Stimulated activated CD4-positive, alpha-beta T cell treated with anti-CD3 and anti-CD28 coated beads, Interleukin-2, amount 100 ng/mL, for 24 hours (primary cell): Measurements from ENCODE around the gene CPNE4.
A peak's percentile ranks its signal among the peaks of the same experiment; 100 is the strongest.

Experiments
- DNase-seq, 2 donors: peaks; one replicate each; pipeline ENCODE4 v3.0.0-alpha.2; 2020

CPNE4 gene

DNA sequence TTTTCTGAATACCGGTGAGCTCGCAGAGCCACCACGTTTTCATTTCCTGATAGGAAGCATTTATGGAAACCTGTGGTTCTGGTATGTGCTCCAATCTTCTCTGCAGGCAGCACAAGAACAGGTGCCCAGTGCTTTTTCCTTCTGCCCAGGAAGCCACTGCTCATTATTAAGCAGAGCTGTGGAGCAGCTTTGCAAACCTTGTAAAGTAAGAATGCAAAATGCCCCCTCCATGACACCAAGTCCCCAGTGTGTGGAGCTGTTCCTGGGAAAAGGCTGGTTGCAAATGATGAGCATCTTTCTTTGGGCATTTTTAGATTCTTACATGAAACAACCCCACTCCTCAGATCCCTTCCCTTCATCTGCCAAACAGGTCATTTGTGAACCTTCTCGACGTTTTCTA lies 466.4 kb downstream of the CPNE4 start:
- DNase-seq: no peak

- no peak for DNase-seq
These were observed 470.0 kb downstream of the CPNE4 start for GRCh38 chr3:131564812-131565211.

DNA sequence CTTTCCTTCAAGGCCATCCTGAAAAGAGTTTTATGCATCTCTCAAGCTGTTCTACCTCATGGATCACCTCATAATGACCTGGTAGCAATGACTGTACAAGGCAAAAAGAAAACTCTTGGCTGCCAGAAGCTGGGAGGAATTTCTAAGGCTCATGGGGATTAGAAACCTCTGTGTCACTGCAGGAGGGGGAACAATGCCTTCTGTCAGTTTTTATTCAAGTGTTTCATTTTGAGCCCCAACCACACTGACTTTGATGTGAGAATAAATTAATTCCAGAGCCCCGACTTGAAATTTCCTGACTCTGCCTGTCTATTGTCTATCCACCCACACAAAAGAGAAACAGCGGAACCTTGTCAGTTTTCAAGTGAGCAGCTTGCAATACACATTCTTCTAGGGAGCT lies 473.3 kb downstream of the CPNE4 start:
- no peak for DNase-seq

DNA sequence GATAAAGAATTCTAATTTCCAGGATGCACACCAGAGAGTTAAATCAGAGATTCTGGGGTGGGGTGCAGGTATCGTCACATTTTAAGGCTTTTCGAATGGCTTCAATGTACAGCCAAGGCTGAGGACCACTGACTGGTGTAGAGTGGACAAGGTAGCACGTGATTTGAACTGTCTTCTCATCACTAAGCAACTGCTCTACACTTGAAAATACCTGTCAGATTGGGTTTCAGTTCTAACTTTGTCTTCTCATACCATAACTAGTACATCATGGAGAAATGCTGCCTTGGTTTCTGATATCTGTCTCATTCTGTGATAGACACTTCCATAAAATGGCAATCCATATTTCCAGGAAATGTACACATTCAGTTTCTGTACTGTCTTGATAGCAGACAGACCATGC lies 474.0 kb downstream of the CPNE4 start:
- no peak for DNase-seq

DNA sequence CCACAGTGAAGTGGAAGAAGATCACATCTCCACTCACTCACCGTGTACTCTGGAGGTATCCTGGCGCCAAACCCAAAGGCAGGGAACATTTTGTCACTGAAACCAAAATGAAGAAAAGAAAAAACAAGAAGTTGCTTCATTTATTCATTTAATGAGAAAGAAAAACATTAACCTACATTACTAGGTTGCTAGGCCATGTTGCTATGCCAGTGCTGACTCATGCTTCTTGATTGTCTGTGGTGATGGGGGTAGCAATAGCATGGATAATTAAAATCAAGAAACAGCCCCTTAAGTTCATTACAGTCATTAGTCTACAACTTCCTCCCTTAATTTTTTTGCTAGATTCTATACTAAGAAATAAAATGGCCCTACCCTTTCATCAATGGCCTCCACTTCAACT lies 479.4 kb downstream of the CPNE4 start:
- no peak for DNase-seq

DNA sequence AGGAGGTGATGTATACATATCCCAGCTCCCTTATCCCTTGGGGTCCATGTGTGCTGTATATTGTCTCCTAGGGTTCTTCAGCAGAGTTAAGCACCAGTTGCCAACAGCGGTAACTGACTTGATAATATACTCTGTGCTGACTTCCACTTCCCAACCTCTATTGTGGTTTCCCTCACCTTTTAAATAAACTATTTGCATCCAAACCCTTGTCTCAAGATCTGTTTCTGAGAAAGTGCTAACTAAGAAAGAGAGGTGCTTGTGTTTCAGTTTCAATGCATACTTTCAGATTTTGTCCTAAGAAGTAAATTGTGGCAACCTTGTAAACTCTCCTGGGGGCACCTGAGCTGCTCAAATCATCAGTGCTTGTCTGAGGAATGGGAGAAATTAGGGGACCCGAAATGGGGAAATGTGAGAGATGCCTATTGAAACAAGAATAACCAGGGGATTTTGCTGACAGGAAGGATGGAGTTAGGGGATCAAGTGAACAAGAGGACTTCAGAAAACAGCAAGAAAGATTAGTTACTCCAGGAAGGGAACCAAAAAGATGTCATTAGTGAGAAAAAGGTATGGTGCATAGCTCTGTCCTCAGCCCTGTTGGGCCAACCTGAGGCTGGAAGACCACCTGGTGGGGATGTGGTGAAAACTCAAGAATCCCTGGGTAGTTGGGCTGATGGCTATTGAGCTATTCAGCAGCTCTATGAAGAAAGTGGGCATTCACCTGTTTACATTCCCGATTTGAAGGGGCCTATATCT lies 481.1 kb downstream of the CPNE4 start:
- DNase-seq: no peak

DNA sequence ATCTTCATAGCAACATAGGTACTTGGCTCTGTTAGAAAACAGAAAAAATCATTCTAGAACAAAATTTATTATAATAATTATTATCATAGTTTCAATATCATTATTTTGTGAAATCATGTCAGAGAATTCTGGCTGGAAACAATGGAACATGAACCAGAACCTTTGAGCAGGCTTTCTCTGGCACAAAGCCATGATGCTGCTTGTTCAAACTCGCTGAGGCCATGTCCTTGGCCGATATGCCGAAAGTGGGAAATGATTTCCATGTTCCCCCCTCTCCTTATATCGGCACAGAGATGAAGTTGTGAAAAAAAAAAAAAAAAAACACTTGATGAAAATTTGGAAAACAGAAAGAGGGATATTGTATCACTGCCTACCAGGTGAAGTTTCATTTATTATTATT lies 483.1 kb downstream of the CPNE4 start:
- DNase-seq: no peak

GRCh38 chr3:131550562-131551465 lies 484.0 kb downstream of the CPNE4 start:
- no peak for DNase-seq

DNA sequence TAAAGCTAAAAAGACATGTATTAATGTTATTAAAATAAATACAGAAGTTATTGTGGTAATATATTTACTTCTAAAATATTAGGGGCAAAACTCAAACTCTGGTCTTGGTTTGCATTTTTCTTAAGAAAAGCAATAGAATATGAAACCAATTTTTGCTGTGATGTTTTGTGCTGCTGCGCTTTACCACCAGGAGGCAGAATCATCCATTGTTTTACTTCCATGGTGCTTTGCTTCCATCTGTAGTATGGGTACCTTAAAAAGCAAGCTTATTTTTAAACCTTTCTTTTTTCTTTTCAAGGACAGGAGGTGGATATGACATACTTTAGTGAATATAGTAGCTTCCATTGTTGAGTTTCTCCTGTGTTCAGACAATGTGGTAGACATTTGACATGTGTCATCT lies 485.5 kb downstream of the CPNE4 start:
- DNase-seq: peak in 1 of 2 donors; percentile 2

GRCh38 chr3:131547585-131547984 lies 487.2 kb downstream of the CPNE4 start:
- no peak for DNase-seq

DNA sequence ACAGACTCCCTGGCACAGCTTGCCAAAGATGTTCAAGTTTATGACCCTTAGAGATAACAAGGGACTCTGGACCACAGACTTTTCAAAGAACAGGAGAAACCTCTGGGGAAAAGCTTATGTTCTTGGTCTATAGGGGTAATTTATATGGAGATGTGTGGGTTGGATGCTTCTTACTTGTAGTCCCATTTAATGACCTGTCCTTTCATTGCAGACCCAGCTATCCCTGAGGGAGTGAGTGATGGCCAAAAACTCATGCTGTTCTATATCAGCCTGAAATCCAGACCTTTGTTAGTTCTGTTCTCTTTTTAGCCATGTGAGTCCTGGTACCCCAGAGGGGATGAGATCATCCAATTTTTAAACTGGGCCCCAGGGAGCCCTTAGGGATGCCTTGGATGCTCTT lies 488.4 kb downstream of the CPNE4 start:
- DNase-seq: no peak

GRCh38 chr3:131544557-131544956 lies 490.3 kb downstream of the CPNE4 start:
- no peak for DNase-seq

- no peak for DNase-seq
These were observed 491.1 kb downstream of the CPNE4 start for GRCh38 chr3:131543714-131544113.

GRCh38 chr3:131541288-131541687 lies 493.5 kb downstream of the CPNE4 start:
- DNase-seq: no peak

DNA sequence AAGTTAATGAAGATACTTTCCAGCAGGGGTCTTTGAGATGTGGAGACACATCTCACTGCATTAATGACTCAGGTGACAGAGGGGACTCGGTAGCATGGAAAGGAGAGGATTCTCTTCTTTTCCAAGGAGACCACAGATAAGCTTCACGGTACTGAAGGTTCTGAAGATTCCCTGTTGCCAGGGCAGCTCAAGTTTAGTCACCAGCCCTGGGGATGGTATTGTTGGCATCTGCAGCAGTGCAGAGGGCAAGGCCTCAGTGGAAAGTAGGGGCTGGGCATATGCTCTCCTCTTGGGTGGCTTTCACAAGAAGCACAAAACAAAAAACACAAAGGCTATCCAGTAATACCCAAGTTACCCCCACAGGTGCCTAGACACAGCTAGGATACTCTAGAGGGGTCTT lies 494.0 kb downstream of the CPNE4 start:
- DNase-seq: no peak

DNA sequence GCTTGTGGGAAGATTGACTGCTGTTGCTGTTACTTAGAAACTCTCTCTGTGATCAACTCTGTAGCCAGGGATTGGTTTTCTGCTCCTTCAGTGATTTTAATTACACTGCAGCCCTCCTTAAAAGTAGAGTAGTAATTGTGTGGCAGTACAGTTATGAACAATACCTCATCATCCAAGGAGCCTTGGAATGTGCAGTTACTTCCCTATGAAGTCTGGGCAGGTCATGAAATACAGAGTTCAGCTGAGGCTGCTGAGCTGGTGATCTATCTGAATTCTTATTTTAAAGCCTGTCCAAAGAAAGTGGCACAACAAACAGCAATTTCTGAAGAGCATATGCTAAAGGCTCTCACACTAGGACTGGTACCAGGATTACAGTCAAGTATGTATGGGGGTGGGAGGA lies 494.7 kb downstream of the CPNE4 start:
- no peak for DNase-seq

DNA sequence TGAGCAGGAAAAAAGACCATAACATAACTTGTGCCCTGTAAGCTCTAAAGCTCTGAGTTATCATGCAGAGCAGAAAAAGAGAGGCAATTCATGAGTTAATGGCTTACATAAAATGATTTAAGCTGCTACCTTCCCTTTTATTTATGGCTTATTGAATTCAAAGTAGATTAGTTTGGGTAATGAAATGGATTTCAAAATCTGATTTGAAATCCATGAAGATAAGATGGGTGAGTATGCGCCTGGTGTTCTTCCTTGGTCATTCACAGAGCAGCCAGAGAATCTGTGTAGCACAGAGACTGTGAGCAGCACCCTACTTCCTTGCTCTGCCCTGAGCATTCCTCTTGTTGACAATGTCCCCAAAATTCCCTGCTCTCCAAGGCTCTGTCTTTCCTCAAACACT lies 495.8 kb downstream of the CPNE4 start:
- DNase-seq: no peak

DNA sequence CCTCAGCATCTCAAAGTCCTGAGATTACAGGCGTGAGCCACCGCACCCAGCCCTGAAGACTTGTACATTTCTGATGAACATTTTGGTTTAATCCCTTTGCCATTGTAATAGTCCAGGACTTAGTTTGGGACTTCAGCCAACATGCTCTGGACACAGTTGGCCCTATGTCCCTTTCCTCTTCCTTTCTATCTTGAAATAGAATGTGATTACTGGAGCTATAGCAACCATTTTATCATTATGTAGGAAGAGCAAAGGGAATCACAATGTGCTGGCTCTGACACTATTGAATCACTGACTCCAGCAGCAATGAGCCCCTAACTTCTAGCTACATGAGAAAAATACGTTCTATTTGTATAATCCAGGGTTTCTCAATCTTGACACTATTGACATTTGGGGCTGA lies 497.3 kb downstream of the CPNE4 start:
- no peak for DNase-seq

DNA sequence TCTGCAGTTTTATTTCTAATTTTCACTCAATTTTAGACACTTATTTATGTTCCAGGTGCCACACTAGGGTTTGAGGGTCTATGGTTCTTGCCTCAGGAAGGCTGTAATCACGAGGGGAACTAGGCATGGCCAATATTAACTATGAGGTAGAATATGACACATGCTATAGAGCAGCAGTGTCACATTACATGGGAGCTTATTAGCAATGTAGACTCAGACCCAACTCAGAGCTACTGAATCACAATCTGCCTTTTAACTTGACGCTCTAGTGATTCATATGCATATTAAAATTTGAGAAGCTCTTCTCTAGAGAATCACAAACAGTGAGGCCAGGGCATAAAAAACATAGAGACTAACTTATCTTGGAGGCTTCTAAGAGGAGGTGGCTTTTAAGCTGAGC lies 499.2 kb downstream of the CPNE4 start:
- DNase-seq: no peak

- no peak for DNase-seq
These were observed 499.7 kb downstream of the CPNE4 start for GRCh38 chr3:131535131-131535530.

- no peak for DNase-seq
These were observed 502.2 kb downstream of the CPNE4 start for GRCh38 chr3:131532645-131533044.

GRCh38 chr3:131530843-131531242 lies 504.0 kb downstream of the CPNE4 start:
- no peak for DNase-seq

DNA sequence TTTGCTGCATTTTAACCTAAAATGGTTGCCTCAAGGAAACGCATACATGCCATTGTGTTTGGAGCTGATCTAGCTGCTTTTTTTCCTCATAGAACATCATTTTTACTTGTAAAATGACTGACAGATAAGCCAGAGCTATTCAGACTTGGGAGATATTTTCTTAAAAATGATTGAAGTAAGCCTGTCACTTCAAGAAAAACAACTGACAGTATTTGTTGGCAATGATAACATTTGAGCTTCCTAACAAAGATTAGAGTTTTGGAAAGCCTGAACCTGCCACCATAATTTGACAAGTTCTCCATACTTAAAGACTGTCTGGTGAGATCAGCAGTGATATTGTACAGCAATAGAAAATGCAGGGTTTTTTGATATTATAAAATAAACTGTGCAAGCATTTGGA lies 504.4 kb downstream of the CPNE4 start:
- DNase-seq: no peak

GRCh38 chr3:131526801-131527347 lies 507.9 kb downstream of the CPNE4 start:
- DNase-seq: peak in 1 of 2 donors; percentile 32
